GM21825 (cell line): ENCODE measurements around the gene KIF18A.

Experiments used
- ATAC-seq: cut with Tn5 transposase; IDR thresholded peaks from one replicate; pipeline ENCODE4 v1.9.1; 2021; ENCODE audit warnings: mild to moderate bottlenecking, moderate library complexity; ENCODE audit not compliant: unreplicated experiment

KIF18A gene

GRCh38 chr11:27972522-27973170 is 135.3 kb downstream of the KIF18A start:
- no peak for ATAC-seq

GRCh38 chr11:27971171-27971570 is 136.8 kb downstream of the KIF18A start:
- no peak for ATAC-seq
